Mesenchymal stem cell (in vitro differentiated cells and primary cell): ENCODE results near the gene NR1I3.

Experiments
- DNase-seq: peaks from one replicate; pipeline ENCODE4 v3.0.0-alpha.2; 2013
- H2AFZ ChIP-seq: one replicate; pipeline ENCODE4 v1.6.1; 2013; ENCODE audit warnings: low read depth, mild to moderate bottlenecking, control low read depth, inconsistent platforms, low read length, moderate library complexity
- H2AK5ac ChIP-seq: 2 replicates; pipeline ENCODE4 v1.6.1; 2013; ENCODE audit warnings: low read length, moderate library complexity, mild to moderate bottlenecking, inconsistent platforms; ENCODE audit not compliant: severe bottlenecking
- H2BK120ac ChIP-seq: one replicate; pipeline ENCODE4 v1.6.1; 2013; ENCODE audit warnings: low read depth, mild to moderate bottlenecking, inconsistent platforms, low read length, moderate library complexity
- H2BK12ac ChIP-seq, 2 experiments: one replicate each; pipeline ENCODE4 v1.6.1; 2013; ENCODE audit warnings: inconsistent platforms in 2 of 2, low read length in 2 of 2, mild to moderate bottlenecking in 2 of 2, moderate library complexity in 2 of 2, control low read depth in 1 of 2
- H2BK15ac ChIP-seq: one replicate; pipeline ENCODE4 v1.6.1; 2013; ENCODE audit warnings: mild to moderate bottlenecking, low read depth, inconsistent platforms; ENCODE audit not compliant: poor library complexity, severe bottlenecking
- H2BK5ac ChIP-seq: 2 replicates; pipeline ENCODE4 v1.6.1; 2013; ENCODE audit warnings: low read depth, mild to moderate bottlenecking, low read length, control low read depth, inconsistent platforms; ENCODE audit not compliant: poor library complexity, severe bottlenecking
- H3K14ac ChIP-seq, 2 experiments: one replicate each; pipeline ENCODE4 v1.6.1; 2013; ENCODE audit warnings: inconsistent platforms in 2 of 2, low read length in 2 of 2, control low read depth in 1 of 2, mild to moderate bottlenecking in 1 of 2, moderate library complexity in 1 of 2
- H3K18ac ChIP-seq, 2 experiments: one replicate each; pipeline ENCODE4 v1.6.1; 2013; ENCODE audit warnings: inconsistent platforms in 2 of 2, low read length in 2 of 2, control low read depth in 1 of 2, low read depth in 1 of 2, mild to moderate bottlenecking in 1 of 2
- H3K23ac ChIP-seq, 2 experiments: one replicate each; pipeline ENCODE4 v1.6.1; 2013; ENCODE audit warnings: inconsistent platforms in 2 of 2, low read length in 2 of 2, mild to moderate bottlenecking in 2 of 2, moderate library complexity in 2 of 2, control low read depth in 1 of 2
- H3K27ac ChIP-seq: 2 replicates; pipeline ENCODE4 v1.5.1; 2013; ENCODE audit warnings: mild to moderate bottlenecking, moderate library complexity, low read length, control low read depth, inconsistent platforms; ENCODE audit not compliant: poor library complexity, severe bottlenecking
- H3K27me3 ChIP-seq, 2 experiments: 2 replicates each; pipeline versions ENCODE4 v1.6.1 to v1.7.0; 2013; ENCODE audit warnings: low read length in 2 of 2, mild to moderate bottlenecking in 2 of 2, moderate library complexity in 2 of 2, control low read depth in 1 of 2, inconsistent platforms in 1 of 2; ENCODE audit not compliant: control insufficient read depth in 1 of 2, insufficient read depth in 1 of 2
- H3K36me3 ChIP-seq, 2 experiments: 2 replicates each; pipeline versions ENCODE4 v1.6.1 to v1.7.0; 2013; ENCODE audit warnings: low read length in 2 of 2, control low read depth in 1 of 2, inconsistent platforms in 1 of 2, low read depth in 1 of 2, mild to moderate bottlenecking in 1 of 2; ENCODE audit not compliant: insufficient read depth in 2 of 2, control insufficient read depth in 1 of 2
- H3K4ac ChIP-seq, 2 experiments: one replicate each; pipeline ENCODE4 v1.6.1; 2013; ENCODE audit warnings: inconsistent platforms in 2 of 2, low read length in 2 of 2, mild to moderate bottlenecking in 2 of 2, moderate library complexity in 2 of 2, control low read depth in 1 of 2, low read depth in 1 of 2
- H3K4me1 ChIP-seq: 2 replicates; pipeline ENCODE4 v1.6.1; 2013; ENCODE audit warnings: low read depth, low read length, control low read depth; ENCODE audit not compliant: control insufficient read depth, insufficient read depth
- H3K4me2 ChIP-seq: 2 replicates; pipeline ENCODE4 v1.6.1; 2013; ENCODE audit warnings: low read length, mild to moderate bottlenecking, inconsistent platforms; ENCODE audit not compliant: poor library complexity, severe bottlenecking
- H3K4me3 ChIP-seq, 2 experiments: 2 replicates each; pipeline versions ENCODE4 v1.5.1 to v1.7.0; 2013; ENCODE audit warnings: low read length in 2 of 2, mild to moderate bottlenecking in 2 of 2, control low read depth in 1 of 2, low read depth in 1 of 2; ENCODE audit not compliant: insufficient read depth in 1 of 2
- H3K79me1 ChIP-seq: replicated peaks from 2 replicates; pipeline ENCODE4 v1.6.1; 2013; ENCODE audit warnings: mild to moderate bottlenecking, control low read depth, low read length, inconsistent platforms; ENCODE audit not compliant: poor library complexity, severe bottlenecking
- H3K9ac ChIP-seq: 2 replicates; pipeline ENCODE4 v1.7.0; 2013; ENCODE audit warnings: mild to moderate bottlenecking, low read length, moderate library complexity
- H3K9me3 ChIP-seq: 2 replicates; pipeline ENCODE4 v1.7.0; 2013; ENCODE audit warnings: mild to moderate bottlenecking, low read length; ENCODE audit not compliant: control insufficient read depth
- H4K8ac ChIP-seq: one replicate; pipeline ENCODE4 v1.6.1; 2013; ENCODE audit warnings: inconsistent platforms, mild to moderate bottlenecking, low read length, moderate library complexity
- H4K91ac ChIP-seq: one replicate; pipeline ENCODE4 v1.6.1; 2013; ENCODE audit warnings: mild to moderate bottlenecking, low read length, inconsistent platforms
- WGBS: methylation state at CpG from one replicate; pipeline ENCODE4 v1.1.7; 2013; ENCODE audit warnings: mixed read lengths; 5-methylcytosine and 5-hydroxymethylcytosine counted together

NR1I3 gene

GRCh38 chr1:161229896-161230295, 8.1 kb downstream of the NR1I3 start:
- Histone ChIP-seq H3K9me3 (no peaks in the 10 kb centered on the region), H3K9ac (peak overlapping the region; percentile 18), H3K4ac (no peak overlapping the region), H2AK5ac (no peak overlapping the region), H3K27me3 (no peaks in the 10 kb centered on the region), H3K4me2 (no peak overlapping the region), H3K14ac (no peak overlapping the region), H3K23ac (no peak overlapping the region), H4K91ac (no peak overlapping the region), H4K8ac (no peak overlapping the region), H3K4me3 (no peak overlapping the region), H2BK5ac (no peak overlapping the region), H2BK120ac (no peak overlapping the region), H3K27ac (no peak overlapping the region), H3K36me3 (peaks cover 26 to 35% of the 10 kb centered on the region in 2 experiments), H3K4me1 (peaks cover 15% of the 10 kb centered on the region), H2AFZ (no peak overlapping the region), H3K79me1 (peaks cover 14% of the 10 kb centered on the region), H2BK15ac (no peak overlapping the region), H3K18ac (no peak overlapping the region), H2BK12ac (no peak overlapping the region)
- no peak for DNase-seq
- 83% methylated on average over 3 of the region's 3 CpGs for WGBS

GRCh38 chr1:161228032-161228431, 10.0 kb downstream of the NR1I3 start:
- Histone ChIP-seq H3K27me3 (no peaks in the 10 kb centered on the region), H3K9ac (no peak overlapping the region), H3K4me2 (no peak overlapping the region), H3K18ac (no peak overlapping the region), H2BK12ac (no peak overlapping the region), H3K23ac (no peak overlapping the region), H2BK120ac (no peak overlapping the region), H3K4me3 (no peak overlapping the region), H4K8ac (no peak overlapping the region), H2AFZ (no peak overlapping the region), H3K9me3 (no peaks in the 10 kb centered on the region), H3K79me1 (peaks cover 14% of the 10 kb centered on the region), H2AK5ac (no peak overlapping the region), H3K4me1 (peaks cover 15% of the 10 kb centered on the region), H3K36me3 (peaks cover 26 to 35% of the 10 kb centered on the region in 2 experiments), H3K27ac (no peak overlapping the region), H3K4ac (peak overlapping the region in 1 of 2 experiments; percentile 20), H4K91ac (no peak overlapping the region), H3K14ac (no peak overlapping the region), H2BK15ac (no peak overlapping the region), H2BK5ac (no peak overlapping the region)
- 80% methylated on average over 5 of the region's 7 CpGs for WGBS
- DNase-seq: no peak

GRCh38 chr1:161227196-161227871, 10.7 kb downstream of the NR1I3 start:
- 61% methylated on average over 8 of the region's 11 CpGs for WGBS
- Histone ChIP-seq H3K9ac (peak overlapping the region; percentile 93), H3K4me3 (peak overlapping the region in 1 of 2 experiments; percentile 91), H3K23ac (no peak overlapping the region), H3K36me3 (peaks cover 26 to 35% of the 10 kb centered on the region in 2 experiments), H2AK5ac (no peak overlapping the region), H2BK120ac (no peak overlapping the region), H3K4me2 (peak overlapping the region; percentile 87), H4K91ac (peak overlapping the region; percentile 14), H3K4ac (no peak overlapping the region), H2AFZ (peak overlapping the region; percentile 90), H3K27me3 (peaks cover 0 to 2% of the 10 kb centered on the region in 2 experiments), H2BK5ac (no peak overlapping the region), H4K8ac (no peak overlapping the region), H2BK12ac (no peak overlapping the region), H3K9me3 (no peaks in the 10 kb centered on the region), H3K4me1 (peaks cover 15% of the 10 kb centered on the region), H2BK15ac (no peak overlapping the region), H3K79me1 (peaks cover 14% of the 10 kb centered on the region), H3K18ac (no peak overlapping the region), H3K14ac (no peak overlapping the region), H3K27ac (no peak overlapping the region)
- DNase-seq: peak; percentile 77

- H3K4me1 ChIP-seq: peaks cover 15% of the 10 kb centered on the region
- no peak overlapping the region for H2BK120ac ChIP-seq
- no peak overlapping the region for H3K4ac ChIP-seq
- H2AK5ac ChIP-seq: no peak overlapping the region
- peak overlapping the region; percentile 87 for H3K4me2 ChIP-seq
- H3K14ac ChIP-seq: no peak overlapping the region
- no peak overlapping the region for H2BK5ac ChIP-seq
- no peak overlapping the region for H2AFZ ChIP-seq
- no peak overlapping the region for H2BK12ac ChIP-seq
- peak overlapping the region; percentile 27 for H4K8ac ChIP-seq
- no peak overlapping the region for H2BK15ac ChIP-seq
- peaks cover 14% of the 10 kb centered on the region for H3K79me1 ChIP-seq
- no peak overlapping the region for H3K27ac ChIP-seq
- peaks cover 0 to 6% of the 10 kb centered on the region in 2 experiments for H3K27me3 ChIP-seq
- no peak overlapping the region for H3K23ac ChIP-seq
- peak overlapping the region in 1 of 2 experiments; percentile 91 for H3K4me3 ChIP-seq
- peak overlapping the region; percentile 93 for H3K9ac ChIP-seq
- 72% methylated on average over 3 of the region's 3 CpGs for WGBS
- H3K9me3 ChIP-seq: no peaks in the 10 kb centered on the region
- H3K36me3 ChIP-seq: peaks cover 26 to 35% of the 10 kb centered on the region in 2 experiments
- no peak overlapping the region for H3K18ac ChIP-seq
- peak overlapping the region; percentile 37 for H4K91ac ChIP-seq
- DNase-seq: no peak
These were observed 11.2 kb downstream of the NR1I3 start for GRCh38 chr1:161226759-161227158.
